Activated CD4-positive, alpha-beta T cell treated with anti-CD3 and anti-CD28 coated beads, Interleukin-2, amount 50 U/mL, for 4 hours (primary cell): Measurements from ENCODE around the gene KIAA1755.

ENCODE experiments used
- DNase-seq, 2 experiments: peaks; one replicate each; pipeline ENCODE4 v3.0.0-alpha.2; 2020

KIAA1755 gene

DNA sequence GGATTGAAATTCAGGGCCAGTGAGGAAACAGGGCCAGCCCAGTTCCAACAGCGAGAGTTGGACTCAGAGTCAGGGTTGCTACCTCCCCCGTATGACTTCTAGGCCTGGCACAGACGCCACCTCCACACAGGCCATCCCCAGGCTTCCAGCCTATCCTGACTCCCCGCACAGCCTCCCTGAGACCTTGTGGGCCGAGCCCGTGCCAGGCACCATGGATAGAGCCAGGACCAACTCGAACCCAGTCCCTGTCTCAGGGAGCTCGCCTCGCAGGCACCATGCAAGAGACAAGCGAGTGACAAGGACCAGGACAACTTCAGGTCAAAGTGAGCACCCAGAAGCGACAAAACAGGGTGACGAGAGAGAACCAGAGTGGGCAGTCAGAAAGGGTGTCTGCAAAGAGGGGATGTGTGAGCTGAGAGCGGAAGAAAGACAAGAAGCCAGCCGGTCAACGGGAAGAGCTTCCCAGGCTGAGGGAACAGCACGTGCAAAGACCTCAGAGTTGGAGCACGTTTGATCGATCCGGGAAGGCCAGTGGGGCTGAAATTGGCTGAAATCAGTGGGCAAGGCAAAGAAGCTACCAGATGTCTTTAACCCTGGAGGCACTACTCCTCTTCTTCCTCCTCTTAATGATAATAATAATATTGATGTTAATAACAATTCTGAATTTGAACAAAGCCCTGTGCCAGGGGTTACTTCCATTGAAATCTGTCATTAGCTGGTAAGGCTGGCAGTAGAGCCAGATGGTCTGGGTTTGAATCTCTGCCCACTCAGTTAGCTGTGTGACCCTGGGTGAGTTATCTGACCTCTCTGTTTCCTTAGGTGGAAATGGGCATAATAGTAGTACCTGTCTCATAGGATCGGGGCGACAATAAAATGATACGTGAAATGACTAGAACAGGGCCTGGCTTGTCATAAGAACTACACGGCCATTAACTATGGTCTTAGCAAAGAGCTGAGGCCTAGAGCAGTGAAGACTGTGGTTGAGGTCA lies 45.0 kb downstream of the KIAA1755 start:
- DNase-seq, result no peak

DNA sequence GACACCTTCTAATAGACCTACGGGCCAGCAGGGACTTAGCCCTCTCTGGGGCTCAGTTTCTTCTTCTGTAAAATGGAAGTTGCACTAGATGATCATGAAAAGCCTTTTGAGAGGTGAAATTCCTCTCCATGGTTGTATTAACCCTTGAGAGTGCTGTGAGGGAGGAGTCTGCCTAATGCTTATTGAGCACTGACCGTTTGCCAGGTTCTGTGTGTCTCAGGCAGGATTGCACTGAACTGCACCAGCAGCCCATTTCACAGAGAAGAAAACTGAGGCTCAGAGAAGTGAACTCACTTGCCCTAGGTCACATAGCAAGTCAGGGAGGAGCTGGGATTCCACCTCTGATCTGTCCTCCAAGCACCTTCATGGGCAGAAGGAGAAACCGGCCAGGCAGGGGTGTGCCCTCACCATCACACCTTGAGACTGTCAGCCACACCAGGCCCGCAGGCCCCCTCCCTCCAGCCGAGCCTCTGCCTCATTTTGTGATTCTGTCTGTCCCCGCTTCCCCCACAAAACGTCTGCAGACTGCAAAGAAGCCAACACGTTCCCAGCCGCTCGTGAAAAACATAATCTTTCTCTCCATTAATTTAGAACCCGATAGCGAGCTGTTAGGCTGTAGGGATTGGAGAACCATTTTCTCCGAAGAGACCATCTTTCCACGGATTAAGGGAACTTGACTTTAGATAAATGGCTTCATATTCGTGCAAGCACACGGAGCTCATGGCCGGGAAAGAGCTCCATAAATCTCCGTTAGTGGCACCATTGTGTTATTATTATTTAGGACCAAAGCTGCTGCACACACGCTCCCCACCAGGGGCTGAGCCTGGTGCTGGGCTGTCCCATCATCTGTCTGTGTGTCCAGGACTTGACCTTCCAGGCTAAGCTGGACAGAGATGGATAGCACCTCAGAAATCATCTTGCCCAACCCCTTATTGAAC lies 46.0 kb downstream of the KIAA1755 start:
- no peak for DNase-seq

DNA sequence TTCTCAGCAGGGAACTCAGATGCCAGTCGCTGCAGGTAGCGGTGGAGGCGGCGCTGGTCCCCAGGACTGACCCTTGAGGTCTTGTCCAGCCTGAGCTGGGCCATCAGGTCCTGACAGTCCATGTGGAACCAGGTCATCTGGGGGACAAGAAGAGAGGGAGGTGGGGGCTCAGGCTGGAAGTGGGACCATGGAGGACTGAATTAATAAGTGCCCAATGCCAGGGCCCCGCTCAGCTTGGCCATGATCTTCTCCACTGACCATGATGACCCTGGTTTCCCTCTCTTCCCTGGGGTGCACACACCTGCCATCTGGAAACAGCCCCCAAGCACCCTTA lies 47.0 kb downstream of the KIAA1755 start:
- no peak for DNase-seq

DNA sequence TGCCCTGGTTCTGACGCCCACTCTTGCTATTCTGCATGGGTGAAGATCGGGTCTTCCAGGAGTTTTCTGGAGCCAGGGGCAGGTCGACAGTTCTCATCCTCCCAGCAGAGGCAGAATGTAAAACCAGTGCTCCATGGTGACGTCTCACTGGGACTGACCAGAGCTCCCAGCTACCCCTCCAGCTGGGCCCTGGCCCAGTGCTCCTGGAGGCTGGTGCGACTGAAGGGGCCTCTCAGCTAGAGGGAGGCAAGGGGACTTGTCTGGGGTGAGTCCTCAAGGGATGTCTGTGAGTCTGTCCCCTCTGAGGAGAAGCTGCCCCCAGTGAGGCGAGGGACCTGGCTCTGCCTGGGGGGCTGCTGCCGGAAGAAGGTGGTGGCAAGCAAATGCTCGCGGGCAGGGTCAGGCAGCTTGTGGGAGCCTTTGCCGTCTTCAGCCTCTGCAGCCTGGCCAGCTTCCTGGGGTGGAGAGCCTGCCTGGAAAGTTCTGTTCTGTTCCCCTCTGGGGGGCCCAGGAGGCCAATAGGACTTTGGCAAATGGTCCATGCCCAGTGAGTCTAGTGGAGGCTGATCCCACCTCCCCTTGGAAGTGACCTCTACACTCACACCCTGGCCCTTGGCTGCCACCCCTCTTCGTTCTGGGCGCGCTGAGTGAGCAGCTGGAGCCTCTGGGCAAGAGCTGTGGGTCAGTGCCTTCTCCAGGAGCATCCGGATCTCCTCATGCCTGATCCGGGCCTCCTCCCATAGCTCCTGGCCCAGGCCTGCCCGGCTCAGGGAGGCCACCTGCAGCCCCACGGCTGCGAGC lies 47.5 kb downstream of the KIAA1755 start:
- no peak for DNase-seq

DNA sequence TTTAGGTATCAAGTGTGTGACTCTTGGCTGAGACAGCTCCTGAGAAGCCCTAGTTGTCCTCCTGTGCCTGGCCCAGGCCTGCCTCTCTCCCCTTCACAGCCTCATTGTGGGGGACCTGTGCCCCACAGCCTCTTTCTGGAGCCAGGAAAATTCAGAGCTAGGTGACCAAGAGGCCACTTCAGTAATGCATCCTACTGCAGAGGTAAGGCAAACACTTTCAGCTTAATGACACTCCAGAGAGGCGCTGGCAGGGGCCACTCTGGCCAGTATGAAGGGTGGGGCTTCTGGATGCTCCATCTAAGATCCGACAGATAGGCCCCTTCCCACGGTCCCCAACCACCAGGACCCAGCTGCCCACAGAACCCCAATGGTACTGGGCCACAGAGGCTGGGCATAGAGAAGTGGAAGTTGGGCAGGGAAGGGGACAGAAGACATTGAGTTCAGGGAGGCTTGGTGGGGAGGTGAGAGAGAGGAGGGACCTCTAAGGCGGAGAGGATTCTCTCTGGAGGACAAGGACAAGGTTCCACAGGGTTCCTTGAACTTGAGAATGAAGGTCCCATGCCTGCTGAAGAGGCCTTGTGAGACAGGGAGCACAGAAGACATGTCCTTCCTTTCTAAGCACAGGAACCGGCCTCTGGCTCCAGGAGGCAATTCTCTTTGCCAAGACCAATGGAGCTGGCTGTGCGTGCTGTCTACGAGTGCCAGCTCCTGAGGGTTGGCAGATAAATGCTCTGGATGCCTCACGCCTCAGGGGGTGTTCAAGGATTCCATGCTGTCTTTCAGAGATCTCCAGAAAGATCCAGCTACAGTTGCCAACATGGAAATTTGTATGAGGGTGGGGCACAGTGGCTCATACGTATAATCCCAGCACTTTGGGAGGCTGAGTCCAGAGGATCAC lies 49.1 kb downstream of the KIAA1755 start:
- DNase-seq, result no peak

DNA sequence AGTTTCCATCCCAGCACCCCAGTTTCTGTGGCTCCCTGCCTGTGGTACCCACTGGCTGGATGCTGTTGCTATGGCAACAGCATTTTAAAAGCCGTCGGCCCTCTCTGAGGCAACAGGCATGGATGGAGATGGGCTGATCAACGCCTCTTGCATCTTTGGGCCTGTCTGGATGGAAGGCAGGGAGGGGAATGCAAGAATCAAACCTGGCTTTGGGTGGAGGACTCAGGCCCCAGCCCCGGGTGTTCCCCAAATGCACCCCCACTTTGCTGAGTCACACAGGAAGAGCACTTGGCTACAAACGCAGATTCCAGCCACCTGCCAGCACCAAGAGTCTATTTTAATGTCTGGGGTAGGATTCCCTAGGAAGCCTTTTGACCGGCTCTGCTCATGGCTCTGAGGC lies 49.8 kb downstream of the KIAA1755 start:
- no peak for DNase-seq

DNA sequence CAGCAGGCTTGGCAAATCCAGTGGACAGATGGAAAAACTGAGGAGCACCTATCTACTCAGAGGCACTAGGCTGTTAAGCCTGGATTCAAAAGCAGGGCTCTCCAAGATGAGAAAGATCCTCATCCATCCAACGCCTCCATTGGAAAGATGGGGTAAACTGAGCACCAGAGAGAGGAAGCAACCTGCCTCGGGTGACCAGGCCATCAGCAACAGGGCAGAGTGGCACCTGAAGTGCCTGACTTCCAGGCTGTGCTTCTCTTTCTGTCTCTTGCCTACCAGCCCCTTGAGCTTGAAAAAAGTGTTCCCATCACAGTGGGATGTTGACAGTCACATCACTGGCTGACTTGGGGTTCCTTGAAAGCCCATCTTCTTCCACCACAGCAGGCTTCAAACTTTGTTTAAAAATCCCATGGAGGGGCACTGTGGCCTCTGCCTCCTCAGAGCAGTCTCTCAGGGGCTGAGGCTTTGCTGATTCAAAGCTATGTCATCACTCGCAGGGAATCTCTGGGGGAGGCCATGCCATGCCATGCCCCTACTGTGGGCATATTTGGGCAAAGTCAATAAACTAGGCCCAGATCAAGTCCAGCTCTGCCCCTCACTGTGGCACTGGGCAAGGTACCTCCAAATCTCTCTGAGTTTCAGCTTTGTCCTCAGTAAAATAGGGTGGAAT lies 50.7 kb downstream of the KIAA1755 start:
- DNase-seq, result no peak

DNA sequence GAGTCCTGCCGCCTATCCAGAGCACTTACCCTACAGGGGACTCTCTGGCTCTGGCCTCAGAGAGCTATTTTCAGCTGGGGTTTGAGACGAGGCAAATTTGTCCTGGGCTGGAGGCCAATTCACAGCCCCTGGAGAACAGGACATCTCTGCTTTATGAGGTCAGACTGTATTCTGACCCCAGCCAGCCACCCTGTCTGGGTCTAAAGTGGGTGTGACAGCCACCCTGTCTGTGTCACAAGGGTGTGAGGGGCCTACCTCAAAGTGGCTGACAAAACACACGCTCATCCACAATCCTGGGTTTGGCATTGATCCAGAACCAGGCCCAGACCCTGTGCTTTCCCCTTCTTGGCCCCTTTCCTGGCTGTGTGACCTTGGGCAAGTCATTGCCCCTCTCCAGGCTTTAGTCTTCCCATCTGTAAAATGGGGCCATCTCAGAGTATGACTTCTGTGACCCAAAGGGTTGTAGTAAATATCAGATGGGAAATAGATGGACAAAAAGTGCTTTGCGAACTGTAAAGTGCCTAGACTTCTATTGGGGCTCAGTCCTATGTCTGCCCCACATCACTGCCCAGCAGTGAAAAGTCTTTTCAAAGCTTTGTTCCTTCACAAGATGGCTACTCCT lies 51.4 kb downstream of the KIAA1755 start:
- DNase-seq, result no peak

DNA sequence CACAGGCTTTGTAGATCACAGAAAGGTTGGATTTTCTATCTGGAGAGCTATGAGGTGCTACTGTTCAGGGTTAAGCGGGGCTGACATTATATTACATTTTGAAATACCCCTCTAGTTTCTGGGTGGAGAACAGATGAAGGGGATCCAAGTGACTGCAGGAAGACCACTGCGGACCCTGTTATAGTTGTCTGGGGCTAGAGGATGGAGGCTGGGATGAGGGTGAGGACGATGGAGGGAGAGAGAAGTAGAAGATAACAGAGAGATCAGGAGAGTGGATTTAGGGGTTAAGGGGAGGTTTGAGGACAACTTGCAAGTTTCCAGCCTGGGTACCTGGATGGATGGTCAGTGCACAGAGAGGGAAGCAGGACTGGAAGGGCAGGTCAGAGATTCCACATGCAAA lies 52.0 kb downstream of the KIAA1755 start:
- DNase-seq, result no peak

DNA sequence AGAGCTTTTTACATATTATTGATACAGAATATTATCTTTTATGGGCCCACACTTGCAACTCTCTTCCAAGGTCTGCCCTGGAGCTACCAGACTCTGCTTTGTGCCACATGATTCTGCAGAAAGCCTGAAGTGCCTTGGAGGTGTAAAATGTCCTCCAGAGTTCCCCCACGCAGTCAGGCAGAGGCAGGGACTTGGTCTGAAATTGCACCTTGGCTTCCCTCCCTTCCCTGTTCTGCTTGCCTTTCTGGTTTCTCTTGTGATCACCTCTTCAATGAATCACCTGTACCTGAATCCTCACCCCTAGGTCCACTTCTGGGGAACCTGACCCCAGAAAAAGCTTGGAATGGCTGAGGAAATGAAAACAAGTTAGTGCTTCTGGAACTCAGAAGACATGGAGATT lies 52.4 kb downstream of the KIAA1755 start:
- DNase-seq, result no peak

DNA sequence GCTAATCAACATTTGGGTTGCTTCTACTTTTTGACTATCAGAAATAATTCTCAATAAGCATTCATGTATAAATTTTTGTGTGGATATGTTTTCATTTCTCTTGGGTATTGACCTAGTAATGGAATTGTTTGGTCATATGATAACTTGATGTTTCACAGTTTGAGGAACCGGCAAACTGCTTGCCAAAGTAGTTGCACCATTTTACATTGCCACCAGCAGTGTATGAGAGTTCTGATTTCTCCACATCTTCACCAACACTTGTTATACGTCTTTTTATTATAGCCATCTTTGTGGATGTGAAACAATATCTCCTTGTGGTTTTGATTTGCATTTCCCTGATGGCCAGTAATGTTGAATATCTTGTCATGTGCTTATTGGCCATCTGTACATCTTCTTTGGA lies 52.9 kb downstream of the KIAA1755 start:
- DNase-seq, result no peak

DNA sequence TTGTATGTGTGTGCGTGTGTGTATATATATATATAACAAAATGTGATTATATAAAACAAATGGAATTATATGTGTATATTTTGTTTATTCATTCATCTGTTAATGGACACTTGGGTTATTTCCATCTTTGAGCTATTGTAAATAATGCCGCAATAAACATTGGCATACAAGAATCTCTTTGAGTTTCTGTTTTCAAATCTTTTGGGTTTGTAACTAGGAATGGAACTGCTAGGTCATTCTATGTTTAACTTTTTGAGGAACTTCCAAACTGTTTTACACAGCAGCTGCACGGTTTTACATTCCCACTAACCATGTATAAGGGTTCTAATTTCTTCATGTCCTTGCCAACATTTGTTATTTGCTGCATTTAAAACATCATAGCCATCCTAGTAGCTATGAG lies 55.5 kb downstream of the KIAA1755 start:
- DNase-seq, result no peak

DNA sequence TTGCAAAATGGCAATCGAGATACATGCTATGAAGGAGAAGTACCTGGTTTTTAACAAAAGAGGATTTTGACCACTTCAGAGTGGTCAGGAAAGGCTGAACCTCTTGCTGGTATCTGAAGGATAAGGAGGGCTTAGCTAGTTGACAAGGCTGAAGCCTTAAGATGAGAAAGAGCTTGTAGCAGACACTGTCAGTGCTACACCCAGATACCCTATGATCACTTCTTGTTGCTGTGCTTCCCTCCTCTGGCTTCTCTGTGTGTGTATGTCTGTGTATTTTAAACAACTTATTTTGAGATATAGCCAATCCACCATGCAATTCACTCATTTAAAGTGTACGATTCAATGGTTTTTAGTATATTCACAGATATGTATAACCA lies 56.6 kb downstream of the KIAA1755 start:
- DNase-seq, result no peak

DNA sequence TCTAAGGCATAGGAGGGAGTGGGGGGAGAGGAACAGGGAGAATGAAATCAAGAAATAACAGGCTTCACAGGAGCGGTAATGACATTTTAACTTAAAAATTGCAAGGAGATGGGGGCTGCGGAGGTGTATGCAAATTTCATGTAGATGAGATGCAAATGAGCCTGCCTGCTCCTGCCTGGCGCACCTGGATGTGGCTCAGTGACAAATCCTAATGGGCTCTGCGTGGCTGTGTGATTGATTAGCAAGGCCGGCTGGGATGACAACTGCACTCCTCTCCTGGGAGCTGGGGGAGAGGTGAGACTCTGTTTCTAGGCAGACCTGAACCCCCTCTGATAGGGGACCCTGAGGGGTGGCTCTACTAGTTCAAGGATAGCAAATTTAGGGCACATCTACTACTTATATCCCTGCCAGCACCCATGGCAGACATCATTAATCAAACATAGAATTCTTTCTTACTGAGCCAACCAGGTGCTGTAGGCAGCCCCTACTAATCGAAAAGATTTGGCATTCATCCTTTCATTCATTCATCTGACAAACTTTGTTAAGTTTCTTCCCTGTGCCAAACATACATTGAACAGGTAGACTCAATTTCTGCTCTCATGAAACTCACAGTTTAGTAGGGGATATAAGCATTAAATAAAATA lies 57.1 kb downstream of the KIAA1755 start:
- no peak for DNase-seq

DNA sequence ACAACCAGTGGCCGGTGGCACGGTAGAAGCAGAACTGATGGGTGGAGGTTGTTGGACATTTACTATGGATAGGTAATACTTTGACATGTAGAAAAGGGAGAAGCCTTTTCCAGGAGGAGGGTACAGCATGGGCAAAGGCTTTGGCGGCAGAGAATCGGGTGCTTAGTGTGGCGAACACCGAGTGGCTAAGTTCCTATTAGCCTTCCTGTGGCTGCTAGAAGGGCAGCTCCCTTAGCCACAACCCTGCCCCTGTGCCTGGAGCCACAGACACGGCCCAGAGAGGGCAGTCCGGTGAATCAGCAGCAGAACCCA lies 57.6 kb downstream of the KIAA1755 start:
- DNase-seq, result no peak

DNA sequence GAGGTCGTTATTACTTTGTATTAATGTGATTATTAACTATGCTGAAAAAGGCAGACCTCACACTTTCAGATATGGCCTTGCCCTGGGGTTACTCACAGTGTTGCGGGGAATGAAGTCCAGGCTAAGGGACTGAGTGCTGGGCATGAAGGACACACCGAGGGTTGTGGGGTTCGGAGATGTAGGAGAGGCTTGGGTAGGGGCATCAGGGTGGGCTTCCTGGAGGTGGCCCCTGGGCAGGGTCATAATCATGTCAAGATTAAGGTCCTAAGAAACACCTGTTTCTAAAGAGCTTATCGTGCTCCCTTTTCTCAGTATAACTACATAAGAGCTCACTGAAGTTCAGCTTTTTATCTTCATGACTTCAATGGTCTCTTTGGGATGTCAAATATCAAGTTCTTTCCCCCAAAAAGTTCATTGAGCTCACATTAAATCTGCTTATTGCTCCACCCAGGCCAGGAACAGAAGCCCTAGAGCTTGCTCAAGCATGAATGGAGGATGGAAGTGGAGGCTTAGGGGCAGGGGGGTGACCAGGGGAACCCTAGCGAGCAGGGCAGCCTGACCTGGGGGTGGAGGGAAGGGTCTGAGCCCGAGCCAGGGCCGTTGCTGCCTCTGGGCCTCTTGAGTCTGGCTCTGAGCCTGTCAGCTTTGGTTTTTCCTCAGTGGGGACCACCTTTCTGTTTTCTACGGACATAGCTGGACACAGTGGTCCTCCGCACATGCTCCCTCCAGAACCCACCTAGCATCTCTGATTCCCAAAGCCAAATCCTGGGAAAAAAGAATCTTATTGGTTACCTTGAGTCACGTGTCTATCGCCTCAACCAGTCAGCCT lies 58.2 kb downstream of the KIAA1755 start:
- no peak for DNase-seq

DNA sequence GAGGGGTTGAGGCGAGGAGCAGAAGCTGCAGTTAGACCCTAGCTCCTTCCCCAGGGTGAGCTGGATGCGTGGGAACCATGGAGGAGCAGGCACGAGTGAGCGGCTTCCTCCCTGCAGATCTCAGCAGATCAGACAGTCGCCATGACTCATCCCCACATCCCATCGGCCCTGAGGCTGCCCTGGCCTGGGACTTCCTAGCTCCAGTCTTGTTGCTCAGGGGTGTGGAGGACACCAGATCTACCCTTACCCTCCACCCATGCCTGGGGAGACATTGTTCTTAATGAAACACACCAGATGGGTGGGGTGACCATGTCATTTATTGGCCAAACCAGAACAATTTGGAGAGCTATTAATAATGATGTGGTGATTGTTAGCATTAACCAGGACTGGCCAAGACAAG lies 59.2 kb downstream of the KIAA1755 start:
- no peak for DNase-seq

DNA sequence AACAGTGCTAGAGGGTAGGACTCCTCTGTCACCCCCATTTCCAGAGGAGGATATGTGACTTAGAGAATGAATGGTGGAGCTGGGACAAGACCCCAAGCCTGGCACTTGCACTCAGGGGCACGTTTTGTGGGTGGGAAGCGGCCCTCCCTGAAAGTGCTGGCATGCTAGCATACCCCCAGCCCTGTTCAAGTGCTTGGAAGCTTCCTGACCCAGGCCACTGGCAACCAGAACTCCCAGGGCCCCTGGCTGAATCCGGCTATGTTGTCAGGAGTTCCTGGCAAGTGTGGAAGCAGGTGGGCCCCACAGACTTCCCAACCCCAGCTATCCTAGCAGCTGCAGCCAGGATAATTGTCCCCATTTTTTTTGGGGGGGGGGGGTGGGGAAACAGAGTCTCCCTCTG lies 59.9 kb downstream of the KIAA1755 start:
- DNase-seq, result no peak
